ENCODE results near the gene PCDH15.

The PCDH15 gene

GRCh38 chr10:54108961-54109360, 692.1 kb downstream of the PCDH15 start:
- no peak for FAIRE-seq

DNA sequence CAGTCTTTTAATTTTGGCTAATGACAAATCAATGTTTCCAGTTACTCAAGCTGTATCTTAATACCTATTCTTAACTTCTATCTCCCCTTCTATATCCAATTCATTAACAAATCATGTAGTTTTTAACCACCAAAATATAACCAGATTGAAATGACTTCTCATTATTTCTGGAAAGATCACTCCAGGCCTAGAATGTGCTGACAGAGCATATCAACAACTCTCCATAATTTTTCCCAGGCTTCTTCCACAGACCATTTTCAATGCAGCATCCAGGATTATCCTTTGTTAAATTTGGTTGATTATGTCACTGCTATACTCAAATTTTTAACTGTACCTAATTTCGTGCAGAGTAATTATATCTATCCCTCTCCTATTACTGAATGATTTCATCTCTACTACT, 704.1 kb downstream of the PCDH15 start:
- FAIRE-seq = no peak

GRCh38 chr10:54094321-54094720, 706.7 kb downstream of the PCDH15 start:
- no peak for FAIRE-seq

- no peak for FAIRE-seq
Observed at GRCh38 chr10:54091237-54091636, 709.8 kb downstream of the PCDH15 start.

DNA sequence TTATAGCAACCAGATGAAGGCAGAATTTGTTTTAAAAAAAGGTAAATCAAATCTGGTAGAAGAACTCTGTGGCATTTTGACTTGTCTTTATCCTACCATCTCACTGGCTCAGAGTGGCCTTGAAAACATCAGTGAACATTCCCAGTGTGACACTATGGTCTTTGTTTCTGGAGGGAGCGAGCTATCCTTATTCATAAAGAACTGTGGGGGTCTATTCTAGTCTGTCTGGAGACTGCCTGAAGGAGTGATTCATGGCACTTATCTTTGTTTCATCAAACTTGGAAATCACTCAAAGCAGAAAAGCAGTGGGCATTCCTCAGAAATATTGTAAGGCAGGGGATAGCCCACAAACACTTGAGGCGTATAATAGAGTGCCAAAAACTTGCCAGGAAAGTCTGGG, 719.1 kb downstream of the PCDH15 start:
- FAIRE-seq = no peak

GRCh38 chr10:54067361-54067760, 733.7 kb downstream of the PCDH15 start:
- FAIRE-seq = no peak

- no peak for FAIRE-seq
Observed at GRCh38 chr10:54066646-54067045, 734.4 kb downstream of the PCDH15 start.

- FAIRE-seq = no peak
Observed at GRCh38 chr10:54065106-54065505, 735.9 kb downstream of the PCDH15 start.

- FAIRE-seq = no peak
Observed at GRCh38 chr10:54064215-54064614, 736.8 kb downstream of the PCDH15 start.

DNA sequence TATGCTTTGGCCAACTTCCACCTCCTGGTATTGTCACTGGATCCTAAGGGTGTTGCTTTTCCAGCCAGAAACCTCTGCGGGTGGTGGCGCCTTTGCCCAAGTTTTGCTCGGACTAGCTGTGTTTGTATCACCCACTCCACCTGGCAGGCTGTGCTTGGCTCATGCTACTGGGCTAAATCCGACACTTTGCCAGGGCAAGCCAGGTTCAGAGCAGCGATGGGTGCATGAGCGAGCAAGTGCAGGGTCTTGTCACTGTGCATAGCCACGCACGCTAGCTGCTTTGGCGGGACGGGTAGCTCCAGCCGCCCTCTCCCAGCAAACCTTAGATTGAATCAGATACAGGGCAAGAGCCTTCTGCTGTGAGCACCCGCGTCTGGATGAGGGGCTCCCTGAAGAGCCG, 737.5 kb downstream of the PCDH15 start:
- no peak for FAIRE-seq

DNA sequence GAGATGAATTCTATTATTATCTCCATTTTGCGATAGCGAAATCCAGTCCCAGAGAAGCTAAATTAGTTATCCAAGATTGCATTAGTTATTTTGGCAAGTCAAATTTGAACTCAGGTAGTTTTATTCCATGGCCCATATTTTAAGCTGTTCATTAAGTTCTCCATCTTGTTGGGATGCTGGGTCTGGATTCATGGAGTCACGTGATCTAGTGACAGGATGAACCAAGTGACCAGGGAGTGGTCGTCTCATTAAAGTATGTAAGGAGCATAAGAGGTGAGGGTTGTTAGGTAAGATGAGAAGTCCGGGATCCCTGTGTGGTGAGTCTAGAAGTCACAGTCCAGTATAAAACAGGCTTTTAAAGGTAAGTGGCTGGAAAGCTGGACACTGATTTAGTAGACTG, 740.5 kb downstream of the PCDH15 start:
- no peak for FAIRE-seq

DNA sequence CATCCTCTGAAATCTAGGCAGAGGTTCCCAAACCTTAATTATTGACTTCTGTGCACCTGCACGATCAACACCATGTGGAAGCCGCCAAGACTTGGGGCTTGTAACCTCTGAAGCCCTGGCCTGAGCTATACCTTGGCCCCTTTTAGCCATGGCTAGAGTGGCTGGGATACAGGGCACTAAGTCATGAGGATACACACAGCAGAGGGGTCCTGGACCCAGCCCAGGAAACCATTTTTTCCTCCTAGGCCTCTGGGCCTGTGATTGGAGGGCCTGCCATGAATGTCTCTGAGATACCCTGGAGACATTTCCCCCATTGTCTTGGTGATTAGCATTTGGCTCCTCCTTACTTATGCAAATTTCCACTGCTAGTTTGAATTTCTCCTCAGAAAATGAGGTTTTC, 743.7 kb downstream of the PCDH15 start:
- FAIRE-seq = no peak

- FAIRE-seq = no peak
Observed at GRCh38 chr10:54026340-54026739, 774.7 kb downstream of the PCDH15 start.

GRCh38 chr10:54011117-54011516, 789.9 kb downstream of the PCDH15 start:
- no peak for FAIRE-seq

GRCh38 chr10:54010337-54010933, 790.6 kb downstream of the PCDH15 start:
- FAIRE-seq = no peak

DNA sequence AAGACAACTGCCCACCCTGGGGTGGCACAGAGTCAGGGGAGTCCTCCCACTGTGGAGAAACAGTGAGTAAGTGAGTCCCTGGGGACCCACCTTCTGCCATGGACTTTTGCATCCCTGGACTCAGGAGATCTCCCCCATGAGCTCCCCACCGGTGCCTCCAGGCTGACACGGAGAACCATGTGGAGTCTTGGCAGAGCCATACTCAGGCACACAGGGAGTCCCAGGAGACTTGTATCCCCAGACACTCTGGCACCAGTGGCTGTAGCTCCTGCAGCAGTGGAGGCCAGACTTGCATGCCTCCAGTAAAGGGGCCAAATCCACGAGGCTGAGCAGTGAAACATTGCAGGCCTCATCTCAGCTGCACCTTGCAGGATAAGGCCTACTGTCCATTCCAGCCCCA, 791.4 kb downstream of the PCDH15 start:
- FAIRE-seq = no peak

- FAIRE-seq = no peak
Observed at GRCh38 chr10:54002077-54002476, 799.0 kb downstream of the PCDH15 start.

DNA sequence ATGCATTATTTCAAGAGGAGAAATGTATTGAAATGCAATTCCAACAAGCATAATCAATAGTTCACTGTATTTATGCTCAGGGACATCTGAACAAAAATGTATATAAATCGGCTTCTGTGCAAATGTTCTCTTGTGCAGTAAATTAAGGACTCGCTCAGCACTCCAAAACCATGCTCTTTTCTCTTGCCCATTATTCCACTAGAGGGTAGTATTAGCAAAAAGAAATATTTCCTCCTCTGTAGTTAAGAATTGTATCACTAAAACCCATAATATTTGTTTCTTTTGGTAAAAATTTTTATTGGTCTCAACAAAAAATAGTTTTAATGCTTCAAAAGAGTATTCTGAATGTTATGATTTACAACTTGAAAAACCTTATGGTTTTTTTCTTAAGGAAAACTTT, 803.1 kb downstream of the PCDH15 start:
- FAIRE-seq = peak; percentile 95

GRCh38 chr10:53990799-53991238, 810.2 kb downstream of the PCDH15 start:
- no peak for FAIRE-seq

DNA sequence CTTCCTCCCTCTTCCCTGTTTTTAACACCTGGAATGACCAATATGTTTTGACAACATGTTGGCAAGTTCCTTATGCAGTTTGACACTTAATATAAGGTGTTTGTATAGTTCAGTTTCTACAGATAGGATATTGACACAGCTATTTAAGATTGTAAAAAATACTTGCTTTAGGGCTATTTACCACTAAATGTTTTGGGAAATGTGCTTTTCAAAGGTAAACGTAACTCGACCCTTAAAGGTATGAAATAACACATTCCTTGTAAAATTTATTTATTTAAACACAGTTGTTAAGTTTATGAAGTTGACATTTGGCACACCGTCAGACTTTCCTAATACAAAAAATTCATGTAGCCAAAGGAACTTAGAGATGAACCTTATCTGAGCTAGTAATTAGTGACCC, 817.6 kb downstream of the PCDH15 start:
- FAIRE-seq = no peak

DNA sequence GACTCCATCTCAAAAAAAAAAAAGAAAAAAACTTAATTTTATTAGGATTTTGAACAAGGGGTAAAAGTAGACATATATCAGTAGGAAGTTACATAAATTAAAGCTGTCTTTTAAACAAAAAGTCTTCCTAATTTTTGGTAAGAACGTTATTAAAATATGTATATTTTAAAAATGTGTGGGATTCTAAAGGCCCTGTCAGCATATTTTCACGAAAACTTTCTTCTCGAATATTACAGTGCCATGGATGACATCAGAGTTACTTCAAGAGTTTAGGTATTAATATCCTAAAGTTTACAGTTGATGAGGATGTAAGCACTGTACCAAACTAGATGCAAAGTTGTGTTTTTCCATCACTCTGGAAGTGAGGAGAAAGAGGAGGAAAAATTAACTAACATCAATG, 820.8 kb downstream of the PCDH15 start:
- FAIRE-seq = no peak

GRCh38 chr10:53978301-53978700, 822.7 kb downstream of the PCDH15 start:
- FAIRE-seq = no peak

GRCh38 chr10:53977267-53977666, 823.8 kb downstream of the PCDH15 start:
- FAIRE-seq = no peak

DNA sequence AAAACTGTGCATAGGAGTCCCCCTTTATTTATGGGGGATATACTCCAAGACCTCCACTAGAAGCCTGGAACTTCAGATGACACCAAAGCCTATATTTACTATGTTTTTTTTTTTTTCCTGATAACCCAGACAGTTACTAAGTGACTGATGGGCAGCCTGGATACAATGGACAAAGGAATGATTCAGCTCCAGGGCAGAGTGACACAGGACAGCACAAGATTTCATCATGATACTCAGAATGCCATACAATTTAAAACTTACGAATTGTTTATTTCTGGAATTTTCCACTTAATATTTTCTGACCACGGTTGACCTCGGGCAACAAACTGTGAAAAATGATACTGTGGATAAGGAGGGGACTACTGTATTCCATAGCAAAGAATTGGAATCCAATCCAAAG, 843.6 kb downstream of the PCDH15 start:
- no peak for FAIRE-seq

- no peak for FAIRE-seq
Observed at GRCh38 chr10:53955091-53955490, 845.9 kb downstream of the PCDH15 start.

All from A204.1 (cell line).